Measurements from ENCODE around the gene AGAP1. TPM values are rescaled to one million over a fixed set of nuclear protein-coding genes. Genes with fewer than 3 reads are reported as not detected.

Gene AGAP1
- total RNA-seq, 1 donor from 2014 or later: 39.0 TPM

DNA sequence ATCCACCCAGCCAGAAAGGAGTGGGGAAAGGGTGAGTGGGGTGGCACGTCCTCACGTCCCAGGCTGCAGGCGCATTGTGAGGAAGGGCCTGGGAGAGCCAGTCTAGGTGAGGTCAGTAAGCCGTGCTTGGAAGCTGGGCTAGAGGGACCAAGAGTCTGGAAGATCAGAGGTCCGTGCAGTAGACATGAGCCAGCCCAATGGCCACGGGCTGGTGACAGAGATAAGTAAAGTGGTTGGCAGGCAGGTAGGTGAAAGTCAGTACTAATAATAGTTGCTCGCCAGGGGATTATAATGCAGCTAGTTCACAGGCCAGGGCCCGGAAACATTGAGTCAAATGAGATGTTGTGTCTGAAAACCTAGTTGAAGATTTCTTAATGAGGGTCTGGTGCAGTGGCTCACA lies 541.1 kb downstream of the AGAP1 start:
- H3K4me3 Mint-ChIP-seq (ENCODE audit: unreplicated experiment): no peak overlapping the region
- no peaks in the 10 kb centered on the region for H3K27me3 Mint-ChIP-seq (ENCODE audit: low read depth)
- no peaks in the 10 kb centered on the region for H3K4me1 Mint-ChIP-seq (ENCODE audit: low read depth)
- no peaks in the 10 kb centered on the region for H3K9me3 Mint-ChIP-seq (ENCODE audit: low read depth)
- H3K36me3 Mint-ChIP-seq (ENCODE audit: low read depth): peaks cover 2% of the 10 kb centered on the region
- DNase-seq (ENCODE audit: low spot score): no peak
- no peak overlapping the region for H3K27ac Mint-ChIP-seq (ENCODE audit: unreplicated experiment)
- TF ChIP-seq, protein P1, sequence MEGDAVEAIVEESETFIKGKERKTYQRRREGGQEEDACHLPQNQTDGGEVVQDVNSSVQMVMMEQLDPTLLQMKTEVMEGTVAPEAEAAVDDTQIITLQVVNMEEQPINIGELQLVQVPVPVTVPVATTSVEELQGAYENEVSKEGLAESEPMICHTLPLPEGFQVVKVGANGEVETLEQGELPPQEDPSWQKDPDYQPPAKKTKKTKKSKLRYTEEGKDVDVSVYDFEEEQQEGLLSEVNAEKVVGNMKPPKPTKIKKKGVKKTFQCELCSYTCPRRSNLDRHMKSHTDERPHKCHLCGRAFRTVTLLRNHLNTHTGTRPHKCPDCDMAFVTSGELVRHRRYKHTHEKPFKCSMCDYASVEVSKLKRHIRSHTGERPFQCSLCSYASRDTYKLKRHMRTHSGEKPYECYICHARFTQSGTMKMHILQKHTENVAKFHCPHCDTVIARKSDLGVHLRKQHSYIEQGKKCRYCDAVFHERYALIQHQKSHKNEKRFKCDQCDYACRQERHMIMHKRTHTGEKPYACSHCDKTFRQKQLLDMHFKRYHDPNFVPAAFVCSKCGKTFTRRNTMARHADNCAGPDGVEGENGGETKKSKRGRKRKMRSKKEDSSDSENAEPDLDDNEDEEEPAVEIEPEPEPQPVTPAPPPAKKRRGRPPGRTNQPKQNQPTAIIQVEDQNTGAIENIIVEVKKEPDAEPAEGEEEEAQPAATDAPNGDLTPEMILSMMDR (IDR thresholded peaks at IDR 0.05): no peak

DNA sequence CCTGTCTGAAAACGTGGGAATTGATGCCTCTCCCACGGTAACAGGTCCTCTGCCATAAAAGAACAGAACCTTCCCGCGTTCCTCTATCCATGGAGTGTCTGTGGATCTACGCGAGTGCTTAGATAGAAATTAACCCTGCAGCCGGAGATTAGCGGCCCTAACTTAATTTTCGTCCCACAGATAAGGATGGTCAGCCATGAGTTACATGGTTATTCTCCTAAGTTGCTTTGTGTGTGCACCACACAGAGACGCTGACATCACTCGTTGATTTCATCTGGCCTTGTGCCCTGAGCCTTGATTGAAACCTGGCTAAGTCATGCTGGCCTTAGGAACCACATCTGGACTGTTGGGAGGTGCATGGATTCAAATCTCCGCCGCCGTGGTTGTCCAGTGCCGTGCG lies 542.2 kb downstream of the AGAP1 start:
- Mint-ChIP-seq H3K27me3 (ENCODE audit: low read depth) (no peaks in the 10 kb centered on the region), H3K4me3 (ENCODE audit: unreplicated experiment) (no peak overlapping the region), H3K9me3 (ENCODE audit: low read depth) (no peaks in the 10 kb centered on the region), H3K27ac (ENCODE audit: unreplicated experiment) (no peak overlapping the region), H3K4me1 (ENCODE audit: low read depth) (no peaks in the 10 kb centered on the region), H3K36me3 (ENCODE audit: low read depth) (peaks cover 8% of the 10 kb centered on the region)
- TF ChIP-seq, protein P1 (IDR thresholded peaks at IDR 0.05): no peak
- no peak for DNase-seq (ENCODE audit: low spot score)

DNA sequence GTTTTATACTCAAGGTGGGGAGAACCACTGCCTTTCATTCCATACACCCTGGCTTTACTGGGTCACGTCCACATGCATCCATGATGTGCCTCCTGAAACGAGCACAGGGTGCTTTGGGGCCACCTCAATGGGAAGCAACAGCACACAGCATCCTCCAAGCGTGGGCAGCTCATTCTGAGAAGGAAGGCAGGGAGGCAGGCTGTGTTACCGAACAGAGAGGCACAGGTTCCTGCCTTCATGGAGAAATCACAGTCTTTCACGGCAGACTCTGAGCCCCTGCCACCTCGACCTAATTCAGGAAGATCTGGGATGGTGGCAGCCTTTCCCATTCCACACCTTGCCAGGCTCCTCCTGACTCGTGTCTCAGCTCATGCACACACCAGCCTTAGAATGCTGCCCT lies 544.3 kb downstream of the AGAP1 start:
- TF ChIP-seq, protein P1 (IDR thresholded peaks at IDR 0.05): no peak
- Mint-ChIP-seq H3K4me1 (ENCODE audit: low read depth) (no peaks in the 10 kb centered on the region), H3K4me3 (ENCODE audit: unreplicated experiment) (no peak overlapping the region), H3K27me3 (ENCODE audit: low read depth) (no peaks in the 10 kb centered on the region), H3K27ac (ENCODE audit: unreplicated experiment) (no peak overlapping the region), H3K9me3 (ENCODE audit: low read depth) (no peaks in the 10 kb centered on the region), H3K36me3 (ENCODE audit: low read depth) (peaks cover 21% of the 10 kb centered on the region)
- no peak for DNase-seq (ENCODE audit: low spot score)

DNA sequence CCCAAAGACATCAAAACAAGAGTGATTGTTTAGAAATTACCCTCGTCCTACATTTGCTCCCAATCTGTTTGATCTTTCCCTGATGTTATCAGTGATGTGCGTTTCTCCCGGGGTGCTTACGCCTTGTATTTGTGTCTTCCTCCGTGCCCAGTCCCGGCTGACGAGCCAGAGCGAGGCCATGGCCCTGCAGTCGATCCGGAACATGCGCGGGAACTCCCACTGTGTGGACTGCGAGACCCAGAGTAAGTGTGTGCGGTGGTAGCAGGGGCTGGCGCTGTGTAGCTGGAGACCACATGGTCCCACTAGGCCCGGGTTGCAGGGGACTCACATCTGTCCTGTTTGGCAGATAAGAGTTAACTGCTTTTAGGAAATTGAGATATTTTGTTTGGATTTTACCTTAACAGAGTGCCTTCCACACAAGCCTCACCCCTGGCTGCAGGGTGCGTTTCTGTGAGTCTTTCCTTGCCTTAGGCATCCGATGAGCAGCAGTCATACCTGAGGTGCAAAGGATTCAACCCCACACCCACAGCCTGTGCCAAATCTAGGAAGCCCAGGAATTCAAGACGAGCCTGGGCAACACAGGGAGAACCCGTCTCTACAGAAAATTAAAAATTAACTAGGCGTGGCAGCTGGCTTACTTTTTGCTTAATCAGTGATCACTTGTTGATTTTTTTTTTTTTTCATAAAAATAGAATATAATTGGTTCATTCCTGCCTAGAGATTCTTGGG lies 546.9 kb downstream of the AGAP1 start:
- no peaks in the 10 kb centered on the region for H3K27me3 Mint-ChIP-seq (ENCODE audit: low read depth)
- TF ChIP-seq, protein P1 (IDR thresholded peaks at IDR 0.05): no peak
- H3K9me3 Mint-ChIP-seq (ENCODE audit: low read depth): no peaks in the 10 kb centered on the region
- no peak for DNase-seq (ENCODE audit: low spot score)
- H3K4me1 Mint-ChIP-seq (ENCODE audit: low read depth): no peaks in the 10 kb centered on the region
- no peak overlapping the region for H3K4me3 Mint-ChIP-seq (ENCODE audit: unreplicated experiment)
- peaks cover 24% of the 10 kb centered on the region for H3K36me3 Mint-ChIP-seq (ENCODE audit: low read depth)
- no peak overlapping the region for H3K27ac Mint-ChIP-seq (ENCODE audit: unreplicated experiment)

DNA sequence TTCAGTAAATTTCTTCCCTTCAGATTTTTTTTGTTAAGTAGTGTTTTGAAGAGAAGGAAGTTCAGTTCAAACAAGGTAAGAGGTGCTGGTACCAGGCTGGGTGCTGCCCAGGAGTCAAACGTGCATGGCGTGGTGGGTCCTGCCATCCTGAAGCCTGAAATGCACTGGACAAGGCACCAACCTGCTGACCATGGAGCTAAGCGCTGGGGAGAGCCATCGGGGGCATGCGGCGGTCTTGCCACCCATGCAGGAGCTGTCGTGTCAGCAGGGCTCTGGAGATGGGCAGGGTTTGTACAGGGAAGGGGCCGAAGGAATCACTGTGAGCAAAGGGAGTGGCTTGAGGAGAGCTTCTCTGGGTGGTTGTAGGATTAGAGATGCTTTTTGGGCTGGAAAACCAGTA lies 547.8 kb downstream of the AGAP1 start:
- Mint-ChIP-seq H3K36me3 (ENCODE audit: low read depth) (peaks cover 28% of the 10 kb centered on the region), H3K4me1 (ENCODE audit: low read depth) (no peaks in the 10 kb centered on the region), H3K27me3 (ENCODE audit: low read depth) (no peaks in the 10 kb centered on the region), H3K4me3 (ENCODE audit: unreplicated experiment) (no peak overlapping the region), H3K27ac (ENCODE audit: unreplicated experiment) (no peak overlapping the region), H3K9me3 (ENCODE audit: low read depth) (no peaks in the 10 kb centered on the region)
- no peak for DNase-seq (ENCODE audit: low spot score)
- TF ChIP-seq, protein P1 (IDR thresholded peaks at IDR 0.05): no peak
